HG03175 (cell line): ENCODE results near the gene S100A3.
"Not testable (repeated sequence)": the region's sequence is repeated elsewhere in the genome, so short reads cannot be mapped to it uniquely, and the experiment has no call there.

ENCODE experiments used
- ATAC-seq: cut with Tn5 transposase; IDR thresholded peaks from one replicate; pipeline ENCODE4 v1.9.1; 2021; ENCODE audit warnings: mild to moderate bottlenecking, moderate library complexity; ENCODE audit not compliant: unreplicated experiment

S100A3 gene

DNA sequence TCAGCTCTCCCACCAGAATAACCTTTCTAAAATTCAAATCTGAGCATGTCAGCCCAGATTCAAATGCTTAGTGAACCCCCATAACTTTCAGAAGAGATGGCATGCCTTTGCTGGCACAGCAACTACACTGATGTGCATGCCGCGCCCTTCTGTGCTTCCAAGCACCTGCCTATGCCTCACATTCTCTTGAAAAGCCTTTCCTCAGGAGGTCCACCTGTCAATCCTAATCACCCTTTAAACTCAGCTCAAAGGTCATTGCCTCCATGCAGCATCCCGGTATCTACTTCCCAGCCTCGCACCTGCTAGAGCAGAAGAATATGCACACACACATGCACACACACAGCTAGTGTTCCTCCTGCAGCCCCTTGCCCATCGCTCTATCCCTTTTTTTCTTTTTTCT is 21.8 kb upstream of the S100A3 start:
- ATAC-seq: no peak

- ATAC-seq: no peak
Measured at GRCh38 chr1:153569465-153569864, 20.4 kb upstream of the S100A3 start.

DNA sequence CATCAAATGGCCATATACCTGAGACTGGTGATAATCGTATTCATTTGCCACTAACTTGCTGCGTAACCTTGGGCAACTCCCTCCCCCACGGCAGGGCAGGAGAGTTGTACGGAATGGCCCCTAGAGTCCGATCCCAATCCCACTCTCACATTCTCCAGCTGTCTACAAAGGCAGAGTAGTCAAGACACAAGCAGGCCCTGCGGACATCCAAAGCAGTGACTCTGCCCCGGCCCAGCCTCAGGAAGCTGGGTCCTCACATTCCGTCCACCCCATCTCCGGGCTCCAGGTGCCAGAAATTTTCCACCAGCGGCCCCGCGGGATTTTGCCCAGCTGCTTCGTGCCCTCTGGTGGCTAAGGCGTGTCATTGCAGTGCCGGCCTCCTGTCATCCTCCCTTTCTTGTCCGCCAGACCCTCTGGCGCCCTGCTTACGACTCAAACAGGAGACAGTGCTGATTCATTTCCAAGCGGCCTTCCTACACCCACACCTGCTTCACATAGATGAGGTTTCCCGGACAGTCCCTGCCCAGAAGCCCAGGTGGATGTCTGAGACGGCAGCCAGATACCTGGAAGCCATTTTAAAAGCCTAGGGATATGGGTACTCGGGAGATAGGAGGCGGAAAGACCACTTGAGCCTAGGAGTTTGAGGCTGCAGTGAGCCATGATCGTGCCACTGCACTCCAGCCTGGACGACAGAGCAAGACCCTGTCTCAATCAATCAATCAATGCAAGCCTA is 19.5 kb upstream of the S100A3 start:
- no peak for ATAC-seq

DNA sequence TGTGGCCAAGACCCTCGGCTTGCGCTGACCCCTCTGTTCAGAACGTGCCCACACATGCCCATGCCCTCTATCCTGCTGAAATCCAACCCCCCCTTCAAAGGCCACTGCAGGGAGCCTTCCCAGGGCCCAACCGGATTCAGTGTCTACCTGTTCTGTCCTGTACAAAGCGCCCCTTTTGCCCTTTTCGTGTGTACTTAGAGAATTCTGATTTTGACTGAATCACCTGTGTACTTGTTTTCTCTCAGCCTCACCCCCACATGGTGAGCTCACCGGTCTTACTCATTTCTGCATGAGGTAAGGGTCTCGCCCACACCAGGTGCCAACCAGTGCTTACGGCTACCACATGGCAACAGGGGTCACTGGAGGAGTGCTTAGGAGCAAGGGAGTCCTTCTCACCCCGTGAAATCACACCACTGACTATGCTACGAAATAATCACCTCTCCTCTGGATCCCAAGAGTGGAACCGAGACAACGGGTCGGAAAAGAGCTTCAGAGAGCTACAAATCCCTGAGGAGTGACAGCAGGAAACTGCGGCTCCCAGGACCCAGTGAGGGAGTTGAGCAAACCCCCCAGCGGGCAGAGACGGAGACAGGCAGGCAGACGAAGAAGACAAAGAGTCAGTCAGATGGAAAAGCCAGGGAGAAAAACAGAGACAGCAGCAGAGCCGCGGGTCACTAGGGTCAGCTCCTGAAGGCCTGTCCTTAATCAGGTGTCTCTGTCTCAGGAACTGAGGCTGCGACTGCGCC is 18.7 kb upstream of the S100A3 start:
- ATAC-seq: no peak

- no peak for ATAC-seq
Measured at GRCh38 chr1:153566414-153567371, 17.6 kb upstream of the S100A3 start.

- ATAC-seq: no peak
Measured at GRCh38 chr1:153565529-153566374, 16.7 kb upstream of the S100A3 start, which contains the start of gene S100A2. Gene S100A2, minus strand, starts transcription at chr1:153565844. Its CDS starts 1,967 bp downstream, at chr1:153563877.

DNA sequence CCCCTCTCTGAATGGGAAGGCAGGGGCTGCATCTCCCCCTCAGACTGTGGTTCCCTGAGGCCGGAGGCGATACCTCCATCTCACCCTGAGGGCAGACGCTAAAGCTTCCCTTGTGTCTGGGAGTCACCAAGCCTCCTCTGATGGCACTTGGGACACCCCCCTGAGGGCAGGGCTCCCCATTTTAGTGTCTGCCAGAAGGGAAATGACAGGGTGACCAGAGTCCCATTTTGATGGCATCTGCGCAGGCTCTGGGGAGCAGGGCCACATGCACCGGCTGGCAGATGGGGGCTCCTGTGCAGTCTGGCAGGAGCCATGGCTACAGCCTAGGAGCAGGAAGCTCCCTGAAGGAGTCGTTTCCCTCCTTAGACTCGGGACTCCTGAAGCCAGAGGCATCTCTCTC is 14.9 kb upstream of the S100A3 start:
- ATAC-seq: no peak

- no peak for ATAC-seq
Measured at GRCh38 chr1:153563483-153563901, 14.4 kb upstream of the S100A3 start.

GRCh38 chr1:153562021-153562420 is 13.0 kb upstream of the S100A3 start:
- not testable (repeated sequence) for ATAC-seq

- ATAC-seq: no peak
Measured at GRCh38 chr1:153561466-153561985, 12.5 kb upstream of the S100A3 start.

GRCh38 chr1:153560771-153561465 is 11.9 kb upstream of the S100A3 start:
- no peak for ATAC-seq

DNA sequence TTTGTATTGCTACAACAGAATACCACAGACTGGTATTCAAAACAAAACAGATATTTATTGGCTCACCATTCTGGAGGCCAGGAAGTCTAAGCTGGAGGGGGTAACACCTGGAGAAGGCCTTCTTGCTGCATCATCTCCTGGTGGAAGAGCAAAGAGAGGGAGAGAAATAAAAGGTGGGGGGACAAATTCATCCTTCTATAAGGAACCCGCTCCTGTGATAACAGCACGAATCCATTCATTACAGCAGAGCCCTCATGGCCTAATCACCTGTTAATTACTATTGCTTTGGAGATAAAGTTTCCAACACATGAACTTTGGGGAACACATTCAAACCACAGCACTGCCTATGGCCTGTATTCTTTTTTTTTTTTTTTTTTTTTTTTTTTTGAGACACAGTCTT is 11.2 kb upstream of the S100A3 start:
- no peak for ATAC-seq

DNA sequence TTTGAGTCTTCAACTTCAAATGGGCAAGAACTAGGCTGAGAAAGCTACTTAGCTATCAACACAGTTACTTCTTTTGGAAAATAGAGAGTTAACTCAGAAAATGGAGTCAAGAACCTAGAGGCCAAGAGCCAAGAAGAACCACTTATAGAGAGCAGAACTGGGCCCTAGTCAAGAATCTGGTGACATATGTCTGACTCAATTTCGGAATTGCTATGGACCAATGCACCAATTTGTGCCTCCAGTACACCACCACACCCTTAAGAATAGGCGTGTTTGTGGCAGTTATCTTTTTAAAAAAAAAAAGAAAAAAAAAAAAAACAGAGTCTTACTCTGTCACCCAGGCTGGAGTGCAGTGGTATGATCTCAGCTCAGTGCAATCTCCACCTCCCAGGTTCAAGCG is 8.8 kb upstream of the S100A3 start:
- no peak for ATAC-seq

DNA sequence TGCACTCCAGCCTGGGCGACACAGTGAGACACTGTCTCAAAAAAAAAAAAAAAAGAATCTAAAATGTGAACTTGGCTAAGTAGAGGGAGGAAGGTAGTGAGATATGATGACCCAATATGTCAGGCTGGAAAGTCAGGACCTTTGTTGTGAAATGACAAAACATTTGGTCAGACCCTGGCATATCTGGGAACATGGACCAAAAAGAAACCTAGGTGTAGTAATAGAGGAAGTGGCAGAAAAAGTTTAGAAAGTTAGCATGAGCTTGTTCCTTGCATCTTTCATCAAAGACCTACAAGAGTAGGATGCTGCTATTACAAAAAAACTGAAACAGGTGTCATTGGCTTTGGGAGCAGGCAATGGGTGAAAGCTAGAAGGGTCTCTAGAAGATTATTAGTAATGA is 7.3 kb upstream of the S100A3 start:
- ATAC-seq: no peak

DNA sequence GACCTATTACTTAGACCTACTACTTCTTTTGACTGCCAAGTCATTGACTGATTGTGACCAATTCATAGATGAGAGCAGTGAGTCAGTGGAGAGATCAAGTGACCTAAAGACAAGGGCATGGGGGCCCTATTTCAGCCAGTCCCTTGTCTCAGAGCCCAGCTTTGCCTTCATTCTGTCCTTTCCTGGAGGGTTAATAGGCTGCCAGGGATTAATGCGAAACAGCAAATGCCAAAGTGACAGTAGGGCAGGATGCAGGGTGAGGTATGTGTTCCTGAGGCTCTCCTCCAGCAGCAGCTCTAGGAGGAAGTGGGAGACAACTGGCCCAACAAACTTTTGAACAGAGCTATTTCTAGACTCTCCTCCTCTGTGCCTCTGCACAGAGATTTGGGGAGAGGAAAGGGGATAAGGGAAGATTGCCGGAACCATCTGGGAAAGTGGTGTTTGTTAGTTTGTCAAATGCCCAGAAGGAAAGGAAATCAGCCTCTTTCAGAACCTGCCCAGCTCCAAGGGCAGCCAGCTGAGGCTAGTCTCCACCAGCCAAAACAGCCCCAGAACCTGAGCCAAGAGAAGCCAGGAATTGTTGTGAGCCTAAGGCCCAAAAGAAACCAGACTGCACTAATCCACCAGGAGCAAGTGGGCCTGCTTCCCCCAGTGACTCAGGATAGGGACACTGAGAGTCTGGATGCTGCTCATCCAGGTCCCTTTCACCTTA is 4.9 kb upstream of the S100A3 start:
- no peak for ATAC-seq

DNA sequence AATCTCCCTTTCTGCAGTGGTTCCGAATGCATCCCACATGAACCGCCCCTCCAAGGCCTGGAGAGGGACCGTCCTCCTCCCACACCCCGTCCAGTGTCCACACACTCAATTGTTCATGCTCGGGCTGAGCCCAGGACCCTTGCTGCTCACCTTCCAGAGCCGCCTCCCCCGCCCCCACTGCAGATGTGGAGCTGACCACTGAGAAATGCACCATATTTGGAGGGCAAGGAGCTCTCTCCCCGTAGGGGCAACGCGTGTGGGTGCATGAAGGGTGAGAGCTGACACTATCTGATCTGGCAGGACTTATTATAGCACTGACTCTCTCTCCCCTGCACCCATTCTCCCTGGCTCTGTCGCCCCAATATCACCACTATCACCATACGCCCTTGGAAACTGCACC is 4.0 kb upstream of the S100A3 start:
- no peak for ATAC-seq

DNA sequence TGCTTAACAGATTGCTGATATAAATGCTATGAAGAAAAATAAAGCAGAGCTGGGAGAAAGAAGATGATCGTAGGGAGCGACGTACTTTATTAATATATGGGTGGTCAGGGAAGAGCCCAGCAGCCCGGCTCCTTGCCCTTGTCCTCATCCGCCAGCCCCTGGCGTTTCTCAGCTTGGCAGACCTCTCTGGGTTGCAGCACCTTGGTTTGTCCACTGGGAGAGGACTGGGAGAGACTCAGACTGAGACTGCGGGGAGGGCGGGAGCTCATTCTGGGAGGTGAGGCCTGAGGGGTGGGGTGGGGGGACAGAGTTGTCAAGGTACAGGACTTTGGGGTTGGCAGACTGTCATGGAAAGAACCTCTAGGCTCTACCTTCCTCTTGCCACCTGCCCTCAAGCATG is 3.3 kb upstream of the S100A3 start:
- ATAC-seq: no peak

DNA sequence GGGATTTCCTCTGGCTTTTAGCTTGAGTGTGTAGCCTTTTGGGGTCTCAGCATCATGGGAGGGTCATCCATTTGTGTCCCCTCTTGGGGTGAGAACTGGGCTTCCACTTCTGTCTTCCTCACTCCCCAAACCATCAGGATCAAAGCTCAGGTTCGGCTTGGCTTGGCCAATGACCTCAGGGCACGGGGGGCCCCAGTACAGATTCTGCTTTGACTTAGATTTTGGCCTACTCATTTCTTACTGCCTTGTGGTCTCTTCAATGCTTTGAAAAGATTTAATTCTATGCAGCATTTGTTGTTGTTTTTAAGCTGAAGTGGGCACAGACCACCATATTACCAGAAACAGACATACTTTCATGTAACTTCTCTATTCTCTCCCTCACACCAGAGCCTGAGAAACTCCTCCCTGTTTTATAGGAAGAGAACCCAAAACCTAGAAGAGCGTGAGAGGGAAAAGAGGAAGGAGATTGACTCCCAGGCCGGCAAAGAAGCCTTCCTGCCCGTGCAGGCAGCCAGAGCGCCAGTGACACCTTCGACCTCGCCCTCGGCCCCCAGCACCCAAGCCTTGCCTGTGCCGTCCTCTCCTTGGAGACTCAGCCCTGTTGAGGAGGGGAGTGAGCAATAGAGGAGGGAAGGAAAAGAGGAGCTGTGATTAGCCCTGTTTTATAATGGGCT is 1.9 kb upstream of the S100A3 start:
- ATAC-seq: no peak
